Endothelial cell (in vitro differentiated cells): ENCODE measurements around the gene TMEM106C. TPM values are rescaled to one million over a fixed set of nuclear protein-coding genes. Genes with fewer than 3 reads are reported as not detected.
"Not testable (repeated sequence)": the region's sequence is repeated elsewhere in the genome, so short reads cannot be mapped to it uniquely, and the experiment has no call there.

Experiments
- DNase-seq: peaks from one replicate; pipeline ENCODE4 v3.0.0; 2021; ENCODE audit warnings: low spot score
- H3K27ac Mint-ChIP-seq: one replicate; pipeline ENCODE4 v1.8.0; 2021; ENCODE audit warnings: mixed read lengths, inconsistent platforms; ENCODE audit not compliant: unreplicated experiment
- H3K27me3 Mint-ChIP-seq: one replicate; pipeline ENCODE4 v1.8.0; 2021; ENCODE audit warnings: mild to moderate bottlenecking, moderate library complexity, mixed read lengths, inconsistent platforms; ENCODE audit not compliant: unreplicated experiment
- H3K36me3 Mint-ChIP-seq: one replicate; pipeline ENCODE4 v1.8.0; 2021; ENCODE audit warnings: mild to moderate bottlenecking, low read depth, mixed read lengths, inconsistent platforms; ENCODE audit not compliant: unreplicated experiment
- H3K4me1 Mint-ChIP-seq: one replicate; pipeline ENCODE4 v1.8.0; 2021; ENCODE audit warnings: mild to moderate bottlenecking, mixed read lengths, inconsistent platforms; ENCODE audit not compliant: unreplicated experiment
- H3K4me3 Mint-ChIP-seq: one replicate; pipeline ENCODE4 v1.8.0; 2021; ENCODE audit warnings: mild to moderate bottlenecking, mixed read lengths, inconsistent platforms; ENCODE audit not compliant: unreplicated experiment
- H3K9me3 Mint-ChIP-seq: one replicate; pipeline ENCODE4 v1.8.0; 2021; ENCODE audit warnings: mixed read lengths, inconsistent platforms; ENCODE audit not compliant: unreplicated experiment
- total RNA-seq: library from RNA; stranded (reverse); fragmentation: NEBNext Ultra II Directional; extraction: Animal tissue kit (Norgen Biotek cat#: 25700); gene quantifications from one replicate; pipeline ENCODE4 v1.2.1, GENCODE V29; 2021; ENCODE audit not compliant: unreplicated experiment
- TF ChIP-seq, protein P1 (sequence below): fragments of 200-600 bp; sonication (generic); IDR thresholded peaks from one replicate; pipeline ENCODE4 v1.5.0; 2021; ENCODE audit warnings: antibody characterized with exemption; ENCODE audit not compliant: unreplicated experiment

TMEM106C gene
- total RNA-seq, 1 donor from 2014 or later, result 41.0 TPM

DNA sequence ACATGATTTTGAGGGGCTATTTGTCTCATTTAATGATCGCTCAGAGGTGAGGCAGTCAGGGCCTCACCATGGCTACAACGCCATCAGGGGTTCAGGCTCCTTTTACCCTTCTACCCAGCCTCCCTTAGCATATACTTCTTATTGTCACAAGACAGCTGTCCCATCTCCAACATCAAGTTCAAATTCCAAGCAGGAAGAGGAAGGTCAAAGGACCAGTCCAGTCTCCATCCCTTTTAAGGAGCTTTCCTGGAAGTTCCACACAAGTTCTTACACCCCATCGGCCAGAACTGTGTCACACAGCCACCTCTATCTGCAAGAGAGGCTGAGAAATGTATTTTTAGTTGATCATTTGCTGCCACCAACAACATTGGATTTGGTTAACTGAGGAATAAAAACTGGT is 8.3 kb upstream of the TMEM106C start:
- peaks cover 5% of the 10 kb centered on the region for H3K27me3 Mint-ChIP-seq

DNA sequence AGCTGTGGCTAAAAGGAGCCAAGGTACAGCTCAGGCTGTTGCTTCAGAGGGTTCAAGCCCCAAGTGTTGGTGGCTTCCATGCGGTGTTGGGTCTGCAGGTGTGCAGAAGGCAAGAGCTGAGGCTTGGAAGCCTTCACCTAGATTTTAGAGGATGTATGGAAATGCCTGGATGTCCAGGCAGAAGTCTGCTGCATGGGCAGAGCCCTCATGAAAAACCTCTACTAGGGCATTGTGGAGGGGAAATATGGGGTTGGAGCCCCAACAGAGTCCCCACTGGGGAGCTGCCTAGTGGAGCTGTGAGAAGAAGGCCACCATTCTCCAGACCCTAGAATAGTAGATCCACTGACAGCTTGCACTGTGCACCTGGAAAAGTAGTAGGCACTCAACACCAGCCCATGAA is 5.7 kb upstream of the TMEM106C start:
- H3K27me3 Mint-ChIP-seq, DNase-seq, H3K4me3 Mint-ChIP-seq, H3K4me1 Mint-ChIP-seq, H3K27ac Mint-ChIP-seq: not testable (repeated sequence)
- Mint-ChIP-seq H3K9me3 (peaks cover 14% of the 10 kb centered on the region), H3K36me3 (peaks cover 15% of the 10 kb centered on the region)

More for the DNA sequence above, 8.3 kb upstream of the TMEM106C start:
- Mint-ChIP-seq H3K4me3 (no peak overlapping the region), H3K9me3 (peaks cover 14% of the 10 kb centered on the region), H3K4me1 (no peaks in the 10 kb centered on the region), H3K27ac (no peak overlapping the region), H3K36me3 (peaks cover 18% of the 10 kb centered on the region)
- DNase-seq, result no peak
- TF ChIP-seq, protein P1, sequence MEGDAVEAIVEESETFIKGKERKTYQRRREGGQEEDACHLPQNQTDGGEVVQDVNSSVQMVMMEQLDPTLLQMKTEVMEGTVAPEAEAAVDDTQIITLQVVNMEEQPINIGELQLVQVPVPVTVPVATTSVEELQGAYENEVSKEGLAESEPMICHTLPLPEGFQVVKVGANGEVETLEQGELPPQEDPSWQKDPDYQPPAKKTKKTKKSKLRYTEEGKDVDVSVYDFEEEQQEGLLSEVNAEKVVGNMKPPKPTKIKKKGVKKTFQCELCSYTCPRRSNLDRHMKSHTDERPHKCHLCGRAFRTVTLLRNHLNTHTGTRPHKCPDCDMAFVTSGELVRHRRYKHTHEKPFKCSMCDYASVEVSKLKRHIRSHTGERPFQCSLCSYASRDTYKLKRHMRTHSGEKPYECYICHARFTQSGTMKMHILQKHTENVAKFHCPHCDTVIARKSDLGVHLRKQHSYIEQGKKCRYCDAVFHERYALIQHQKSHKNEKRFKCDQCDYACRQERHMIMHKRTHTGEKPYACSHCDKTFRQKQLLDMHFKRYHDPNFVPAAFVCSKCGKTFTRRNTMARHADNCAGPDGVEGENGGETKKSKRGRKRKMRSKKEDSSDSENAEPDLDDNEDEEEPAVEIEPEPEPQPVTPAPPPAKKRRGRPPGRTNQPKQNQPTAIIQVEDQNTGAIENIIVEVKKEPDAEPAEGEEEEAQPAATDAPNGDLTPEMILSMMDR, result no peak

DNA sequence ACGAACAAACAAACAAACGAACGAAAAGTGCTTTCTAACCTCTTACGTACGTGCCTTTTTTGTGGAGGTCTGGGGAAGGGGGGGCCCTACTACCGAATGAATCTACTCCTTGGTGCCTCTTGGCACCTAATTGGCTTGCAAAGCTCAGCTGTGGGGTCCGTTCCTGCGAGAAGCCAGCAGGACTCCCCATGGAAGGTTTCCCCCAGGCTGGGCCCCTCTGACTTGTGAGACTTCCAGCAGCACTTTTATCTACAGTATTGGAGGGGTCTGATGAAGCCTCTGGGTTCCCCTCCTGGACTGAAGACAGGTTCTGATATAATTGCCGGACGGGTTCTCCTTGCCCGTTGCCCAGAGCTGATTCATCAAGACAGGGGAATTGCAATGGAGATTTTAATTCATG is 1.2 kb upstream of the TMEM106C start:
- H3K36me3 Mint-ChIP-seq, result peaks cover 9% of the 10 kb centered on the region
- TF ChIP-seq, protein P1, result no peak
- no peak overlapping the region for H3K27ac Mint-ChIP-seq
- H3K27me3 Mint-ChIP-seq, result peaks cover 11% of the 10 kb centered on the region
- peaks cover 8% of the 10 kb centered on the region for H3K9me3 Mint-ChIP-seq
- peaks cover 12% of the 10 kb centered on the region for H3K4me1 Mint-ChIP-seq
- no peak overlapping the region for H3K4me3 Mint-ChIP-seq
- DNase-seq, result no peak

DNA sequence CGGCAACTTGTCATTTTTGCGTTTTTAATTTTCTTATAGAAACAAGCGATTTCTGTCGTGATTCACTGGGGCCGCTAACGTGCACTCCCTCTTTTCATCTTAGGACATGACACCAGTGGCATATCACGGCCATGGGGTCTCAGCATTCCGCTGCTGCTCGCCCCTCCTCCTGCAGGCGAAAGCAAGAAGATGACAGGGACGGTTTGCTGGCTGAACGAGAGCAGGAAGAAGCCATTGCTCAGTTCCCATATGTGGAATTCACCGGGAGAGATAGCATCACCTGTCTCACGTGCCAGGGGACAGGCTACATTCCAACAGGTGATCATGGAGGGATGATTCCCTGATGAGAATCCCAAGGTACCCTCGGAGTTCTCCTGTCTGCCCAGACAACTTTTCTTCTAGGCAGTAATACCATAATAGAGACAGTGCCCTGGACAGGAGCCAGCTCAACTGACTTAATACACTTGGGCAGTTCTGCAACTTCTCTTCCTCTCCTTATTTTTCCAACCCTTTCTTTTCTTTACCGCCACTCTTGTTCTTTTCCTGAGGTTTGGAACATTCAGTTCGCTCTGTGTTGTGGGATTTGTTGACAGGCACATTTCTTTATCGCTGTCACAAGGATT is 821 bp downstream of the TMEM106C start:
- no peak overlapping the region for H3K27ac Mint-ChIP-seq
- H3K36me3 Mint-ChIP-seq, result peaks cover 9% of the 10 kb centered on the region
- peaks cover 8% of the 10 kb centered on the region for H3K9me3 Mint-ChIP-seq
- no peak for DNase-seq
- peaks cover 12% of the 10 kb centered on the region for H3K27me3 Mint-ChIP-seq
- peak overlapping the region; percentile 97 for H3K4me3 Mint-ChIP-seq
- H3K4me1 Mint-ChIP-seq, result peaks cover 12% of the 10 kb centered on the region
- TF ChIP-seq, protein P1, result no peak

DNA sequence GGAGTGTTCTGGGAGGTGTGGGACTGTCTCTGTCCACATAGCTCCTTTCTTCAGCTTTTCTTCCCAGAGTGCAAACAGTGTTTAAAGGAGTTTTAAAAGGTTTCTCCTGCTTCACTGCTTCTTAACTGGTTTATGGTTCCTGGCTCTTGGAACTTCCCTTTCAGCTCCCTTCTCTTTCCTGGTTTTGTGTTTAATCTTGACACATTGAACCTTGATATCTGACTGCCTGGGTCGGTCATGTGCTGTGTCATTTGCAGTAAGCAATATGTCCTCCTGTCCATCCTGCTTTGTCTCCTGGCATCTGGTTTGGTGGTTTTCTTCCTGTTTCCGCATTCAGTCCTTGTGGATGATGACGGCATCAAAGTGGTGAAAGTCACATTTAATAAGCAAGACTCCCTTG is 2.2 kb downstream of the TMEM106C start:
- H3K36me3 Mint-ChIP-seq, result no peaks in the 10 kb centered on the region
- DNase-seq, result no peak
- peaks cover 12% of the 10 kb centered on the region for H3K4me1 Mint-ChIP-seq
- H3K27ac Mint-ChIP-seq, result no peak overlapping the region
- H3K27me3 Mint-ChIP-seq, result peaks cover 8% of the 10 kb centered on the region
- peak overlapping the region; percentile 6 for H3K4me3 Mint-ChIP-seq
- TF ChIP-seq, protein P1, result no peak
- H3K9me3 Mint-ChIP-seq, result no peaks in the 10 kb centered on the region
